Measurements from ENCODE around the gene UBE2D1. TPM values are rescaled to one million over a fixed set of nuclear protein-coding genes. Genes with fewer than 3 reads are reported as not detected.
A peak's percentile ranks its signal among the peaks of the same experiment; 100 is the strongest.

The UBE2D1 gene
- total RNA-seq, 4 donors from 2014 or later, result 3.0 to 21.9 (median 8.9) TPM

DNA sequence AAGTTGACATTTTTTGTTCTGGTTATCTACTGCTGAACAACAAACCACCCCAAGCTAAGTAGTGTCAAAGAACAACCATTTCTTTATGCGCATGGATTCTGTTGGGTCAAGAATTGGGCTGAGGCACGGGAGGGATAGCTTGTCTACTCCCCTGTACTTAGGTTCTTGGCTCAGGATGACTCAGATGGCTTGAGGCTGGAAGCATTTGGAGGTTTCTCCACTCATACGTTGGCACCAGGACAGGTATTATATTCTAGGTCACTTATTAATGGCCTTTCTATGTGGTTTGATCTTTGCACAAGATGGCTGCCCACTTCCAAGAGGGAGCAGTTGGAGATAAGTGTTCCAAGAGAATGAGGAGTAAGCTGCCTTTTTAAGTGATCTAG, 38.6 kb downstream of the UBE2D1 start:
- intact Hi-C loops (cut with DNase I; ENCODE audit: low total_unique reads) (no loop called here), in situ Hi-C loops (cut with MboI; ENCODE audit: low pct_ligation_motif_present in 1 of 4, low pct_unique_long_range_greater_than_20kb in 1 of 4, low sequenced_read_pairs in 3 of 4) (no loop called here)
- H3K4me3 ChIP-seq, result no peak overlapping the region
- H3K4me1 ChIP-seq, result no peaks in the 10 kb centered on the region
- TF ChIP-seq, protein P1, sequence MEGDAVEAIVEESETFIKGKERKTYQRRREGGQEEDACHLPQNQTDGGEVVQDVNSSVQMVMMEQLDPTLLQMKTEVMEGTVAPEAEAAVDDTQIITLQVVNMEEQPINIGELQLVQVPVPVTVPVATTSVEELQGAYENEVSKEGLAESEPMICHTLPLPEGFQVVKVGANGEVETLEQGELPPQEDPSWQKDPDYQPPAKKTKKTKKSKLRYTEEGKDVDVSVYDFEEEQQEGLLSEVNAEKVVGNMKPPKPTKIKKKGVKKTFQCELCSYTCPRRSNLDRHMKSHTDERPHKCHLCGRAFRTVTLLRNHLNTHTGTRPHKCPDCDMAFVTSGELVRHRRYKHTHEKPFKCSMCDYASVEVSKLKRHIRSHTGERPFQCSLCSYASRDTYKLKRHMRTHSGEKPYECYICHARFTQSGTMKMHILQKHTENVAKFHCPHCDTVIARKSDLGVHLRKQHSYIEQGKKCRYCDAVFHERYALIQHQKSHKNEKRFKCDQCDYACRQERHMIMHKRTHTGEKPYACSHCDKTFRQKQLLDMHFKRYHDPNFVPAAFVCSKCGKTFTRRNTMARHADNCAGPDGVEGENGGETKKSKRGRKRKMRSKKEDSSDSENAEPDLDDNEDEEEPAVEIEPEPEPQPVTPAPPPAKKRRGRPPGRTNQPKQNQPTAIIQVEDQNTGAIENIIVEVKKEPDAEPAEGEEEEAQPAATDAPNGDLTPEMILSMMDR (IDR thresholded peaks at IDR 0.05), result no peak
- TF ChIP-seq POLR2AphosphoS5 (IDR thresholded peaks at IDR 0.05) (no peak), EP300 (IDR thresholded peaks at IDR 0.05; ENCODE audit: low read depth) (no peak), POLR2A (IDR thresholded peaks at IDR 0.05) (no peak)
- H3K36me3 ChIP-seq, result peaks cover 0 to 9% (median 0%) of the 10 kb centered on the region in 4 donors
- H3K27ac ChIP-seq, result no peak overlapping the region
- no peaks in the 10 kb centered on the region for H3K27me3 ChIP-seq
- no peak for DNase-seq
- no peaks in the 10 kb centered on the region for H3K9me3 ChIP-seq
- 89 to 94% methylated on average over 1 to 3 of the region's 3 CpGs for WGBS, 2 donors (ENCODE audit: low coverage in 1 of 2)

DNA sequence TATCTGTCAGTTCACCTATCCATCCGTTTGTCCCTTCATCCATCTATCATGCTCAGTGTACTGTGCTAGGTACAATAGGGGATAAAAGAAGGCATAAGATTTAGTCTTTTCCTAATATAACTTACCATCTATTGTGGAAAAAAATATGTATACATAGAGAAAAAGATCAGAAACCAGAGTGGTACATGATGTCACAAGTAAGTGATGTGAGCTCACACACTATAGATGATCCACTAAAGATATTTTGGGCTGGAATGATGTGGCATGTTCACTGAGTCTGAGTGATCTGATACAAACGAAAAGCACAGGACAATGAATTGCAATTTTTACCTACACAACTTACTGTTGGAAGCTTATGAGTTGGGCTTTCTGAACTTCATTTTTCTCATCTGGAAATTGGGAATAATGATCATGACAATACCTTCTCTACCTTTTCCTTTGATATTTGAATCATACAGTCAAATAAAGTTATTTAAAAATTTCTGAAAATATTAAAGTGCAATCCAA, 47.7 kb downstream of the UBE2D1 start:
- H3K9me3 ChIP-seq, result no peaks in the 10 kb centered on the region
- no peak overlapping the region for H3K4me3 ChIP-seq
- H3K27ac ChIP-seq, result no peak overlapping the region
- H3K4me1 ChIP-seq, result peaks cover 6 to 24% (median 20%) of the 10 kb centered on the region in 4 donors
- in situ Hi-C loops (cut with MboI; ENCODE audit: low pct_ligation_motif_present in 1 of 4, low pct_unique_long_range_greater_than_20kb in 1 of 4, low sequenced_read_pairs in 3 of 4) (no loop called here), intact Hi-C loops (cut with DNase I; ENCODE audit: low total_unique reads) (loop anchor here (2.0 kb wide), 1 partner anchor 28 kb away; no protein-coding TSS in a partner anchor)
- WGBS, 2 donors (ENCODE audit: low coverage in 1 of 2), result 88 to 93% methylated on average over 2 of the region's 2 CpGs
- DNase-seq, result no peak
- no peaks in the 10 kb centered on the region for H3K36me3 ChIP-seq
- TF ChIP-seq, protein P1 (IDR thresholded peaks at IDR 0.05), result no peak
- no peak for TF ChIP-seq EP300 (IDR thresholded peaks at IDR 0.05; ENCODE audit: low read depth)
- TF ChIP-seq POLR2AphosphoS5 (IDR thresholded peaks at IDR 0.05), result no peak
- TF ChIP-seq POLR2A (IDR thresholded peaks at IDR 0.05), result no peak
- H3K27me3 ChIP-seq, result no peaks in the 10 kb centered on the region

DNA sequence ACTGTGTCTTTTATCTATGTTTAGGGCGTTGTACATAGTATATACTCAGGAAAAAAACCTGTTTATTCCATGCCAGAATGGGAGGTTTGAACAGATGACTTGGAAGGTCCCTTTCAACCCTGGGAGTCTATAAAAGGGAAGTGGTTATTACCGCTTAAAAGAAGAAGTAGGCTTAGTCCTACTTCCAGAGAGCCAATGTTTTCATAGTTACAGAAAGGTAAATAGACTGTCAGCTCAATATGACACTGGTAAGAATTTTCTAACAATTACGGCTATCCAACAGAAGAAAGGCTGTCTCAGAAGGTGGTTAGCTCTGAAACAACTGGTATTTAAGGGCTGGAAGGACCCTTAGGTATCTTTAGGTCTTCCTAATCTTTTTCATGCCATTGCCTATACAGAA, 49.3 kb downstream of the UBE2D1 start:
- Histone ChIP-seq H3K9me3 (no peaks in the 10 kb centered on the region), H3K27ac (peak overlapping the region; percentile 86 to 94 (median 90)), H3K27me3 (no peaks in the 10 kb centered on the region), H3K36me3 (peaks cover 0 to 13% (median 2%) of the 10 kb centered on the region in 4 donors), H3K4me1 (peaks cover 6 to 33% (median 20%) of the 10 kb centered on the region in 4 donors), H3K4me3 (peak overlapping the region in 3 of 4 donors; percentile 67 to 95 (median 74))
- DNase-seq, result no peak
- in situ Hi-C loops (cut with MboI; ENCODE audit: low pct_ligation_motif_present in 1 of 4, low pct_unique_long_range_greater_than_20kb in 1 of 4, low sequenced_read_pairs in 3 of 4), result no loop called here
- intact Hi-C loops (cut with DNase I; ENCODE audit: low total_unique reads), result no loop called here
- TF ChIP-seq POLR2A (IDR thresholded peaks at IDR 0.05) (no peak), POLR2AphosphoS5 (IDR thresholded peaks at IDR 0.05) (no peak), EP300 (IDR thresholded peaks at IDR 0.05; ENCODE audit: low read depth) (no peak)
- TF ChIP-seq, protein P1 (IDR thresholded peaks at IDR 0.05), result no peak
- WGBS, 2 donors (ENCODE audit: low coverage in 1 of 2), result 14 to 25% methylated on average over 3 of the region's 3 CpGs

DNA sequence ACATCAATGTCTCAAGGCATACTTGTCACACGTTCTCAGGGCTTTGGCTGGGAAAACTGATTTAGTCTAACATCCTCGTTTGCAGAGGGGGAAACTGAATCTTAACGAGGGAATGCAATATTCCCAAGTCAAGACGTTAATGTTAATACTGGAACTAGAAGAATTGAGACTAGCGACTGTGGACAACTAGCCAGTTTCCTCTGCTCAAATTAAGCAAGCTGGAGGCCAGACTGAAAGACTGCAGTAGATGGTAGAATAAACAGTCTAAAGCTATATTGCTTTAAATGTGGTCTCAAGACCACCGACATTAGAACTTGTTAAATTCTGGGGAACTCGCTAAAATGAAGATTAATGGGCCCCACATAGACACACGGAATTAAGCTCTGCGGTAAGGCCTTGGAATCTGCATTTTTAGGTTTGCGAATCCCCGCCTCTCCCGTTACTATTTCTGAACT, 49.8 kb downstream of the UBE2D1 start:
- Histone ChIP-seq H3K4me3 (peak overlapping the region; percentile 67 to 95 (median 77)), H3K9me3 (no peaks in the 10 kb centered on the region), H3K4me1 (peaks cover 6 to 33% (median 20%) of the 10 kb centered on the region in 4 donors), H3K36me3 (peaks cover 0 to 17% (median 4%) of the 10 kb centered on the region in 4 donors), H3K27ac (peak overlapping the region; percentile 86 to 94 (median 90)), H3K27me3 (no peaks in the 10 kb centered on the region)
- TF ChIP-seq, protein P1 (IDR thresholded peaks at IDR 0.05), result no peak
- TF ChIP-seq EP300 (IDR thresholded peaks at IDR 0.05; ENCODE audit: low read depth) (no peak), POLR2A (IDR thresholded peaks at IDR 0.05) (no peak), POLR2AphosphoS5 (IDR thresholded peaks at IDR 0.05) (no peak)
- no peak for DNase-seq
- in situ Hi-C loops (cut with MboI; ENCODE audit: low pct_ligation_motif_present in 1 of 4, low pct_unique_long_range_greater_than_20kb in 1 of 4, low sequenced_read_pairs in 3 of 4), result no loop called here
- intact Hi-C loops (cut with DNase I; ENCODE audit: low total_unique reads), result no loop called here
- WGBS, 2 donors (ENCODE audit: low coverage in 1 of 2), result 2 to 6% methylated on average over 6 to 12 of the region's 12 CpGs

Data from transverse colon (tissue), 4 donors.